NCI-H345 treated with DMSO at 0.1 percent for 48 hours (cell line): Measurements from ENCODE around the gene LRRC4C.

ENCODE experiments used
- DNase-seq: peaks from one replicate; lab custom pipeline; 2025; ENCODE audit not compliant: unreplicated experiment; lab: John Stamatoyannopoulos, UW

Gene LRRC4C

GRCh38 chr11:40388097-40388818, 1071.2 kb downstream of the LRRC4C start:
- no peak for DNase-seq

- DNase-seq = no peak
These were observed 1072.0 kb downstream of the LRRC4C start for GRCh38 chr11:40387240-40387980.

DNA sequence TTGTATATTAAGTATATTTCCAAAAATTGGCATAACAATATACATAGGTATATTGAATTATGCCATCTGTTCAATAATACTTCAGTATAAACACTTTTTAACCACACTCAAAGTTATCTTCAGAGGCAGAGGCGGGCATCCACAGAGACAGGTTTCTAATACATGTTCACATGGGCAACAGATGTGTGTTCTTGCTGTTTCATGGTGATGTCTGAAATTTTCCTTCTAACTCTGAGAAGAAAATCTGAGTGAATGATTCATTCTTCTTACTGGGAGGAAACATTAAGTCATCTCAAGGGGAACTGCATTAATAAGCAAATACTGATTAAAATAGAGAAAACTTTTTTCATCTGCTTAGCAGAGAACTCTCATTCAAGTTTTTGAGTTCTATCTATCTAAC, 1074.5 kb downstream of the LRRC4C start:
- no peak for DNase-seq

DNA sequence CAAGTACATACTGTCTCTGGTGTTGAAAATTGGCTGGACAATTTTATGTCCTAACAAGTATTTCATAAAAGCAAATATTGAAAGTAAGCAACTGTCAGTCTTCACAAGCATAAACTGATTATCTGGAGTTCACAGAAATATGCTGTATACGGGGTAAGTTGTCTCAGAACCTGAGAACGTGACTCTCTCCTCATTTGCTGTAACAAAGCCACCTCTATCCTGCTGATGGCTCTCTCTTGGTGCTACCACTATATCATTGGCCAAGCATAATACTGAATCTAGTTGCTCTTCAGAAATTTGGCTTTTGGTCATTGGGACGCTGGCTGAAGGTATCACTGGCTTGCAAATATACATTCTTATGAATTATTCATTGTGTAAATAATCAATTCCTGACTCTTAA, 1078.0 kb downstream of the LRRC4C start:
- no peak for DNase-seq

- no peak for DNase-seq
These were observed 1078.6 kb downstream of the LRRC4C start for GRCh38 chr11:40380835-40381234.

GRCh38 chr11:40376331-40376730, 1083.1 kb downstream of the LRRC4C start:
- no peak for DNase-seq

GRCh38 chr11:40370821-40371616, 1088.4 kb downstream of the LRRC4C start:
- no peak for DNase-seq

DNA sequence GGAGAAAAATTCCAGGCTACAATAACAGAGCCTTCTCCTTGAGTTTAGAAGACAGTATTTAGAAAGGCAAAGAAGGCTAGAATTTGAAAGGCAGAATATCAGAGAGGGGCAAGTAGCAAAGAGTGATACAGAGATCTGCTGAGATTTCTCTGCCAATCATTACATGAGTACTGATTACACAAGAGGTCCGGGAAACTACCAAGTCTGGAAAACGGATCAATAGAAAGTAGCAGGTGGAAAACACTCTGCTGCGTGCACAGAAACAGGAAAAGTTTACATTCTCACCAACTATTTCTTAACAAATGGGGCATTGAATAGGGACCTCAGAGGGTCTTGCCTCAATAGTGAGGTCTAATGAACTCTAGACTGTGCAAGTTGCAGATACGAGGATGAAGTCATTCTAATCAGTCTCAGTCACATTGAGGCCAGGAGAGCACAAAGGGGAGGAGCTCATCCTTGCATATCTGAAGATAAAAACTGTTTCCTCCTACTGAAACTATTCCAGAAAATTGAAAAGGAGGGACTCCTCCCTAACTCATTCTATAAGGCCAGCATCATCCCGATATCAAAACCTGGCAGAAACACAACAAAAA, 1099.2 kb downstream of the LRRC4C start:
- no peak for DNase-seq

GRCh38 chr11:40354121-40354520, 1105.3 kb downstream of the LRRC4C start:
- no peak for DNase-seq

- no peak for DNase-seq
These were observed 1118.5 kb downstream of the LRRC4C start for GRCh38 chr11:40340911-40341310.

GRCh38 chr11:40338739-40339138, 1120.7 kb downstream of the LRRC4C start:
- DNase-seq = no peak

- no peak for DNase-seq
These were observed 1121.4 kb downstream of the LRRC4C start for GRCh38 chr11:40338062-40338461.

DNA sequence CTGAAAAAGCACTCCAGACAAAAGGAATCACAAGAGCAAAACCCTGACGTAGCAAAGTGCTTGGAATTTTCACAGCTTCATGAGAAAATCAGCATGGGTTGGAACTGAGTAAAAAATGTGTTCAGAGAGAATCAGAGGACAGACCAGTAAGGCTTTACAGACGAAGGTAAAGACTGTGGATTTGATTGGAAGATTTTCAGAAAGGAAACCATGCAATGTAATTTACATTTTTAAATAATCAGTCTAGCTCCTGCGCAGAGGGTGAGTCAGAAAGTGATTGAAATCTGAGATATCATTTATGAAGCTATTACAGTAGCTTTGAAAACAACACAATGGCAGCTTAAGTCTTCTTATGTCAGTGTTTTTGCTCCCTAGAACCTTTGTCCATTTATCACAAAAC, 1122.3 kb downstream of the LRRC4C start:
- DNase-seq = no peak

DNA sequence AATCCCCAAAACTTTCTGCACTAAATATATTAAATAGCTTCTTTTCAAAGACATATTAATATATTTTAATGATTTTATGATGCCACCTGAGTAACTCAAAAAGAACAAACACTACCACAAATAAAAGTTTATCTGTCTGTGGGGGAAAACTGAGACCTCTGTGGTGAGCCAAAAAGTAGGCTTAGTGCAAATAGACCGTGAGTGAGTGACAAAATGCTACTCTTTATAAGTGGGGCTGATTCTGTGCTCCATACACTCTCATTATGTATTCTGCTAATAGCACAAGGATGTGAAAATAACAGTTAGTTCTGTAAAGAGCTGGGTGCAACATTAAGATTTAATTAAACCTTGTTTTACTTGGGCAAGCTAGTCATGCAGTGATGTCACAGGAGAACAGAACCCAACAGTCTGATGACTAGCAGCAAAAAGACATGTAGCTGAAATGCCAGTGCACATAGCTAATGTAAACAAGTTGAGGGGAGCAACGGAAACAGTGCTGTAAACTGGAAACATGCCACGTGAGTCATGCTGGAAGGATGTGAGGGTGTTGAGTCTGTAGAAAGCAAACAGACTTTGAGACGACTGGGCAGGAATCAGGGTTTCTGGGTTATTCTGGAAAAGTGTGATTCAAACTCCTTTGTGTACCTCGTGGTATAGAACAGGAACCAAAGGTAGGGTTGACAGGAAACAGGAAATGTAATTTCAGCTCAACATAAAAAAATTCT, 1130.4 kb downstream of the LRRC4C start:
- DNase-seq = no peak

DNA sequence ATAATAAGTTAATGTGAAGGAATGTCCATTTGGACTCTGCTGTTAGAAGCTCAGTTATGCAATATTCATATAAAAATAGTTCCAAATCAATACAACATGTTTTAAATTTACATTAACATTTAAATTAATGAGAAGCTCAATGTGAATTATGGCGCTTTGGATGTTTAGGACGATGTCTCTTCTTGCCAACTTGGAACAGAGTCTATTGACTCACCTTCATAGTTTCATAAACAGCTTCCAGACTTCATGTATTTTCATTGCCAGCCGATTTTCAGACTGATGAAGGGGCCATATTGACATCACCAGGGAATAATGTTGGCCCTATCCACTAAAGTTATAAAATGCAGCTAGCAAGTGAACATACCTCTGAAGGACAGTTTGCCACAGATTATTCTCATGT, 1136.2 kb downstream of the LRRC4C start:
- no peak for DNase-seq

DNA sequence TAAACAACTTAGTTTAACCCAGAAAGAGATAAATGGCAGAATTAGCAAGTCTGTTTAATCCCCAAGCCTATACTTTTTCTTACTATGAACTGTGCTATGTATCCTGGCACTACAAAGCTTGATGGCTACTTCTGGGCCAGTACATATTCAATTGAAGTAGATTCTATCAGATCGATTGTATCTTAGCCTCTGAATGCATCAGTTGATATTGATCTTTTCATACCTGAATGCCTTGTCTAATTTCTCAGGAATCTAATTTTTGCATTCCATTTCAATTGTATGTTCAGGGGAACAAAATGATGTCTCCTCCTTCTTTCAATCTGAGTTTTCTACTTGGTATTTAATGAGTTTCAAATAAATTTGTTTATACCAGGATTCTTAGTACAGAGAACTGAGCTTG, 1137.9 kb downstream of the LRRC4C start:
- DNase-seq = no peak

DNA sequence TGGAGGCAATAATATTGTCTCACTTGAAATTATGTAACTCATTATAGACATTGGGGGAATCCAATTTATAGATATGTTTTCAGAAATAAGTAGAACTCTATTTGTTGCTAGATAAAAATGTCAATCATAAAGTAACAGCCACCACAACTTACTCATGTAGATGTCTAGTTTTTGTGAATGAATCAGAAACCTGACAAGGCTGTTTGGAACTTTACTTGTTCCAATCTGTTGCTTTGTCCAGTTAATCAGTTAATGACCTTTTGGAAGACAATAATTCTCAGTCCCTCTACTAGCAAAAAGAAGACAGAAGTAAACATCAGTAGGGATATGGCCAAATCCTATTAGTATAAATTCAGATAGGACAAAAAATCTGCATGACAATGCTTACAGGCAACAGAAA, 1143.3 kb downstream of the LRRC4C start:
- DNase-seq = no peak

DNA sequence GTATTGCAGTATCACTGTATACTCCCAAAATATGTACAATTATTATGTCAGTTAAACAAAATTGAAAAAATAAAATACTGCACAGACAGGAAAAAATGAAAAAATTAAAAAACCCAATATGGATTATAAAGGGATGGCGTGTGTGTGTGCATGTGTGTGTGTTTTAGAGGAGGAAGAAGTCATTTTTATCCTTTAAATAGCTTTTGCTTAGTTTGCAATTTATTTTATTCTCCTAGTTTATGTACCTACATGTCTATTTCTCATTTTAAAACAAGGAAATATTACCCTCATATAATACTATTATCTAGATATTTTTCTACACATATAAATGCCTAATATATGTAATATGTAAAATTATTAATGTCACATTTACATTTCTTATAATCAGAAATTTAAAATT, 1144.3 kb downstream of the LRRC4C start:
- no peak for DNase-seq

DNA sequence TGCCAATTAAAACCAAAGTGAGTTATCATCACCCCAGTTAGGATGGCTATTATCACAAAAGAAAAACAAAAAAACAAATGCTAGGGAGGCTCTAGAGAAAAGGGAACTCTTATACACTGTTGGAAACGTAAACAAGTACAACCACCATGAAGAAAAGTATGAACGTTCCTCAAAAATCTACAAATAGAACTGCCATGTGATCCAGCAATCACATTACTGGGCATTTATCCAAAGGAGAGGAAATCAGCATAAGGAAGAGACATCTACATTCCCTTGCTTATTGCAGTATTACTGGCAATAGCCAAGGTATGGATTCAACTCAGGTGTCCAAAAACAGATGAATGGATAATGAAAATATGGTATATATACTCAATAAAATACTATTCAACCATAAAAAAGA, 1145.1 kb downstream of the LRRC4C start:
- DNase-seq = no peak

GRCh38 chr11:40306938-40307548, 1152.4 kb downstream of the LRRC4C start:
- DNase-seq = no peak
